SK-N-SH (cell line): ENCODE measurements around the gene RPP30. TPM values are rescaled to one million over a fixed set of nuclear protein-coding genes. Genes with fewer than 3 reads are reported as not detected.

Source experiments
- CTCF ChIA-PET: fragments of 300-600, 350-600 bp; formaldehyde crosslinking; extraction: SDS; loops from one replicate; lab custom pipeline; 2021; lab: Yijun Ruan, JAX
- POLR2A ChIA-PET: fragments of 350-600 bp; sonication (Branson Sonifier 250); formaldehyde crosslinking; extraction: SDS; loops from one replicate; lab custom pipeline; 2020; ENCODE audit warnings: antibody characterized with exemption, inconsistent platforms; lab: Yijun Ruan, JAX
- DNase-seq: peaks from one replicate; pipeline ENCODE4 v3.0.0; 2012
- H2AFZ ChIP-seq: fragments of 200-600 bp; sonication (generic); 2 replicates; pipeline ENCODE4 v1.8.1; 2016; ENCODE audit warnings: antibody characterized with exemption, mild to moderate bottlenecking, low read depth
- H3F3A ChIP-seq: fragments of 200-600 bp; sonication (generic); replicated peaks from 2 replicates; pipeline ENCODE3; 2016; ENCODE audit warnings: antibody characterized with exemption, mild to moderate bottlenecking; ENCODE audit not compliant: insufficient read depth
- H3K27ac ChIP-seq, 2 experiments: fragments of 200-500 bp in 1 of 2; fragments of 200-600 bp in 1 of 2; sonication (Bioruptor generic) in 1 of 2; sonication (generic), shearing (Covaris generic) in 1 of 2; 2 replicates each; pipeline versions ENCODE4 v1.5.1 to v1.6.1; 2014 to 2016; ENCODE audit warnings: low read depth in 2 of 2, inconsistent platforms in 1 of 2, low read length in 1 of 2, mild to moderate bottlenecking in 1 of 2, mixed read lengths in 1 of 2
- H3K27me3 ChIP-seq: fragments of 200-600 bp; sonication (generic), shearing (Covaris generic); 2 replicates; pipeline ENCODE4 v1.6.1; 2016; ENCODE audit warnings: mixed run types; ENCODE audit not compliant: insufficient read depth
- H3K36me3 ChIP-seq, 2 experiments: fragments of 200-500 bp in 1 of 2; fragments of 200-600 bp in 1 of 2; sonication (Bioruptor generic) in 1 of 2; sonication (generic) in 1 of 2; replicated peaks in 1 of 2; 2 replicates each; pipeline versions ENCODE3 to v1.5.1; 2014 to 2016; ENCODE audit warnings: low read length in 1 of 2, mild to moderate bottlenecking in 1 of 2; ENCODE audit not compliant: insufficient read depth in 2 of 2, control insufficient read depth in 1 of 2
- H3K4me1 ChIP-seq, 2 experiments: fragments of 200-500 bp in 1 of 2; fragments of 200-600 bp in 1 of 2; sonication (Bioruptor generic) in 1 of 2; sonication (generic), shearing (Covaris generic) in 1 of 2; 2 replicates each; pipeline versions ENCODE4 v1.5.1 to v1.6.1; 2014 to 2016; ENCODE audit warnings: low read depth in 1 of 2, low read length in 1 of 2, mixed run types in 1 of 2; ENCODE audit not compliant: insufficient read depth in 2 of 2, control insufficient read depth in 1 of 2
- H3K4me2 ChIP-seq: fragments of 200-600 bp; sonication (generic), shearing (Covaris generic); 2 replicates; pipeline ENCODE4 v1.6.1; 2017; ENCODE audit warnings: mixed run types
- H3K4me3 ChIP-seq, 2 experiments: fragments of 200-500 bp in 1 of 2; fragments of 200-600 bp in 1 of 2; sonication (Bioruptor generic) in 1 of 2; sonication (generic), shearing (Covaris generic) in 1 of 2; 2 replicates each; pipeline versions ENCODE4 v1.5.1 to v1.8.1; 2014 to 2016; ENCODE audit warnings: low read depth in 2 of 2, inconsistent platforms in 1 of 2, low read length in 1 of 2, mild to moderate bottlenecking in 1 of 2, mixed read lengths in 1 of 2, moderate library complexity in 1 of 2
- H3K79me2 ChIP-seq: fragments of 200-600 bp; sonication (generic); 2 replicates; pipeline ENCODE4 v1.8.1; 2017; ENCODE audit warnings: mild to moderate bottlenecking; ENCODE audit not compliant: insufficient read depth
- H3K9ac ChIP-seq: fragments of 200-600 bp; sonication (generic); 2 replicates; pipeline ENCODE4 v1.6.1; 2017; ENCODE audit warnings: mixed run types
- H3K9me2 ChIP-seq: fragments of 200-600 bp; sonication (generic); 2 replicates; pipeline ENCODE4 v1.6.1; 2017; ENCODE audit warnings: mixed run types
- H3K9me3 ChIP-seq: fragments of 200-600 bp; sonication (generic); 2 replicates; pipeline ENCODE4 v1.6.1; 2017; ENCODE audit warnings: mixed run types, mild to moderate bottlenecking, moderate library complexity
- H4K20me1 ChIP-seq: fragments of 200-600 bp; sonication (generic); 2 replicates; pipeline ENCODE4 v1.6.1; 2017; ENCODE audit warnings: mild to moderate bottlenecking, mixed run types; ENCODE audit not compliant: insufficient read depth
- EZH2phosphoT487 ChIP-seq: fragments of 200-600 bp; sonication (generic); IDR thresholded peaks from 2 replicates; pipeline ENCODE4 v1.6.1; 2017; ENCODE audit warnings: low read depth, mixed run types, mild to moderate bottlenecking, antibody characterized with exemption, moderate library complexity, borderline replicate concordance
- FOXJ3 ChIP-seq: sonication (generic); formaldehyde crosslinking; IDR thresholded peaks from 2 replicates; pipeline ENCODE4 v1.5.1; 2020; ENCODE audit warnings: mild to moderate bottlenecking, missing genetic modification reagents
- FOXM1 ChIP-seq: IDR thresholded peaks from 2 replicates; pipeline ENCODE4 v1.4.0; 2012; ENCODE audit warnings: low read depth, mild to moderate bottlenecking
- GABPA ChIP-seq: IDR thresholded peaks from 2 replicates; pipeline ENCODE4 v1.4.0; 2012; ENCODE audit warnings: low read depth, mild to moderate bottlenecking
- JUND ChIP-seq: IDR thresholded peaks from 2 replicates; pipeline ENCODE4 v1.4.0; 2012
- MXI1 ChIP-seq: IDR thresholded peaks from 2 replicates; pipeline ENCODE4 v1.6.1; 2012; ENCODE audit warnings: mild to moderate bottlenecking, low read depth, low read length, improper control_type of control experiment
- PBX3 ChIP-seq: IDR thresholded peaks from 2 replicates; pipeline ENCODE4; 2012
- REST ChIP-seq: IDR thresholded peaks from 2 replicates; pipeline ENCODE4 v1.6.1; 2012; ENCODE audit warnings: mild to moderate bottlenecking, low read depth, low read length, moderate library complexity
- SMC3 ChIP-seq: IDR thresholded peaks from 2 replicates; pipeline ENCODE4 v1.6.1; 2012; ENCODE audit warnings: low read depth, low read length, improper control_type of control experiment
- TCF12 ChIP-seq: IDR thresholded peaks from 2 replicates; pipeline ENCODE4 v1.4.0; 2012
- YY1 ChIP-seq: IDR thresholded peaks from 2 replicates; pipeline ENCODE4 v1.4.0; 2012; ENCODE audit warnings: low read depth, mild to moderate bottlenecking
- WGBS: methylation state at CpG from one replicate; pipeline ENCODE4 v1.1.6; 2017; ENCODE audit warnings: low lambda C conversion rate; 5-methylcytosine and 5-hydroxymethylcytosine counted together
- polyA plus RNA-seq, 3 experiments: library from polyadenylated mRNA; depleted of rRNA; stranded (reverse); fragments of >200 nt; gene quantifications; 2 replicates each; pipeline ENCODE4 v1.2.3, GENCODE V29; 2012
- TF ChIP-seq, protein P1 (sequence below): IDR thresholded peaks from 2 replicates; pipeline ENCODE4 v1.4.0; 2012; ENCODE audit warnings: low read depth
- TF ChIP-seq, protein P2 (sequence below): IDR thresholded peaks from 2 replicates; pipeline ENCODE4 v1.4.0; 2012; ENCODE audit warnings: low read depth, borderline replicate concordance
- TF ChIP-seq, protein P3 (sequence below): fragments of 200-600 bp; sonication (generic); IDR thresholded peaks from 2 replicates; pipeline ENCODE4 v1.6.1; 2017; ENCODE audit warnings: antibody characterized with exemption, mild to moderate bottlenecking, moderate library complexity
- TF ChIP-seq, protein P4 (sequence below): fragments of 150-350 bp; IDR thresholded peaks from 2 replicates; pipeline ENCODE4 v1.6.1; 2017; ENCODE audit warnings: antibody characterized with exemption, low read length, low read depth, borderline replicate concordance

RPP30 gene
- polyA plus RNA-seq, 1 of the 3 experiments (the other 2 are of a cell fraction), result 16.7 TPM

GRCh38 chr10:90832111-90832510 is 39.7 kb upstream of the RPP30 start:
- no peak for DNase-seq
- TF ChIP-seq TCF12 (no peak), PBX3 (no peak), EZH2phosphoT487 (no peak), FOXJ3 (CRISPR knock-in tag) (no peak), SMC3 (no peak), YY1 (no peak), GABPA (no peak), FOXM1 (no peak), REST (no peak), MXI1 (no peak), JUND (no peak)
- TF ChIP-seq, protein P1, sequence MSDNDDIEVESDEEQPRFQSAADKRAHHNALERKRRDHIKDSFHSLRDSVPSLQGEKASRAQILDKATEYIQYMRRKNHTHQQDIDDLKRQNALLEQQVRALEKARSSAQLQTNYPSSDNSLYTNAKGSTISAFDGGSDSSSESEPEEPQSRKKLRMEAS, result no peak
- TF ChIP-seq, protein P2, sequence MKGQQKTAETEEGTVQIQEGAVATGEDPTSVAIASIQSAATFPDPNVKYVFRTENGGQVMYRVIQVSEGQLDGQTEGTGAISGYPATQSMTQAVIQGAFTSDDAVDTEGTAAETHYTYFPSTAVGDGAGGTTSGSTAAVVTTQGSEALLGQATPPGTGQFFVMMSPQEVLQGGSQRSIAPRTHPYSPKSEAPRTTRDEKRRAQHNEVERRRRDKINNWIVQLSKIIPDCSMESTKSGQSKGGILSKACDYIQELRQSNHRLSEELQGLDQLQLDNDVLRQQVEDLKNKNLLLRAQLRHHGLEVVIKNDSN, result no peak
- TF ChIP-seq, protein P3, sequence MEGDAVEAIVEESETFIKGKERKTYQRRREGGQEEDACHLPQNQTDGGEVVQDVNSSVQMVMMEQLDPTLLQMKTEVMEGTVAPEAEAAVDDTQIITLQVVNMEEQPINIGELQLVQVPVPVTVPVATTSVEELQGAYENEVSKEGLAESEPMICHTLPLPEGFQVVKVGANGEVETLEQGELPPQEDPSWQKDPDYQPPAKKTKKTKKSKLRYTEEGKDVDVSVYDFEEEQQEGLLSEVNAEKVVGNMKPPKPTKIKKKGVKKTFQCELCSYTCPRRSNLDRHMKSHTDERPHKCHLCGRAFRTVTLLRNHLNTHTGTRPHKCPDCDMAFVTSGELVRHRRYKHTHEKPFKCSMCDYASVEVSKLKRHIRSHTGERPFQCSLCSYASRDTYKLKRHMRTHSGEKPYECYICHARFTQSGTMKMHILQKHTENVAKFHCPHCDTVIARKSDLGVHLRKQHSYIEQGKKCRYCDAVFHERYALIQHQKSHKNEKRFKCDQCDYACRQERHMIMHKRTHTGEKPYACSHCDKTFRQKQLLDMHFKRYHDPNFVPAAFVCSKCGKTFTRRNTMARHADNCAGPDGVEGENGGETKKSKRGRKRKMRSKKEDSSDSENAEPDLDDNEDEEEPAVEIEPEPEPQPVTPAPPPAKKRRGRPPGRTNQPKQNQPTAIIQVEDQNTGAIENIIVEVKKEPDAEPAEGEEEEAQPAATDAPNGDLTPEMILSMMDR, result no peak
- TF ChIP-seq, protein P4, sequence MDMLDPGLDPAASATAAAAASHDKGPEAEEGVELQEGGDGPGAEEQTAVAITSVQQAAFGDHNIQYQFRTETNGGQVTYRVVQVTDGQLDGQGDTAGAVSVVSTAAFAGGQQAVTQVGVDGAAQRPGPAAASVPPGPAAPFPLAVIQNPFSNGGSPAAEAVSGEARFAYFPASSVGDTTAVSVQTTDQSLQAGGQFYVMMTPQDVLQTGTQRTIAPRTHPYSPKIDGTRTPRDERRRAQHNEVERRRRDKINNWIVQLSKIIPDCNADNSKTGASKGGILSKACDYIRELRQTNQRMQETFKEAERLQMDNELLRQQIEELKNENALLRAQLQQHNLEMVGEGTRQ, result no peak
- no peaks in the 10 kb centered on the region; the same call in 1 of the 2 replicates for H3K27me3 ChIP-seq
- no peaks in the 10 kb centered on the region for H3K9me2 ChIP-seq
- H4K20me1 ChIP-seq, result no peaks in the 10 kb centered on the region
- H3K4me3 ChIP-seq, result no peak overlapping the region
- no peaks in the 10 kb centered on the region for H3F3A ChIP-seq
- no peaks in the 10 kb centered on the region for H3K79me2 ChIP-seq
- POLR2A ChIA-PET, result no interaction called here
- H2AFZ ChIP-seq, result no peak overlapping the region
- H3K36me3 ChIP-seq, result no peaks in the 10 kb centered on the region
- no peaks in the 10 kb centered on the region for H3K4me1 ChIP-seq
- no peak overlapping the region for H3K27ac ChIP-seq
- CTCF ChIA-PET, result no interaction called here
- H3K9ac ChIP-seq, result no peak overlapping the region
- no peak overlapping the region for H3K4me2 ChIP-seq
- WGBS, result 5% methylated on average over 4 of the region's 17 CpGs
- H3K9me3 ChIP-seq, result no peaks in the 10 kb centered on the region
